Measurements from ENCODE around the gene NFIA.

DNA sequence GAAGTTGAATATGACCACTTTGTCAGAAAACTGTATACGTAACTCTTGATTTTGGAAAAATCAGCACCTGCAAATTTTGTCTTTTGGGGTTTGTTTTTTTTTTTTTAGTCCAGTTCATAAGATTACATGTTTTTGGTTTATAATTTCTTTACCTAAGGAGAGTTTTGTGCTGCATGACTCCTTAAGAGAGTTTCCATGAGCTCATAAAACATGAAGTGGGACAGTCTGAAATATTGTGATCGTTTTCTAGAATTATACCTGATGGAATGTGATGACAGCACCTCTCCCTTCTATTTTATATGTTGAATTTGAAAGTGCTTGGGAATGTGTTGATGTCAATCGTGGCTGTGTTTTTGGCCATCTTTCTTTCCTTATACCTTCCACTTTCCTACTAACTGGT is 158.5 kb downstream of the NFIA start:
- TF ChIP-seq, protein P1, sequence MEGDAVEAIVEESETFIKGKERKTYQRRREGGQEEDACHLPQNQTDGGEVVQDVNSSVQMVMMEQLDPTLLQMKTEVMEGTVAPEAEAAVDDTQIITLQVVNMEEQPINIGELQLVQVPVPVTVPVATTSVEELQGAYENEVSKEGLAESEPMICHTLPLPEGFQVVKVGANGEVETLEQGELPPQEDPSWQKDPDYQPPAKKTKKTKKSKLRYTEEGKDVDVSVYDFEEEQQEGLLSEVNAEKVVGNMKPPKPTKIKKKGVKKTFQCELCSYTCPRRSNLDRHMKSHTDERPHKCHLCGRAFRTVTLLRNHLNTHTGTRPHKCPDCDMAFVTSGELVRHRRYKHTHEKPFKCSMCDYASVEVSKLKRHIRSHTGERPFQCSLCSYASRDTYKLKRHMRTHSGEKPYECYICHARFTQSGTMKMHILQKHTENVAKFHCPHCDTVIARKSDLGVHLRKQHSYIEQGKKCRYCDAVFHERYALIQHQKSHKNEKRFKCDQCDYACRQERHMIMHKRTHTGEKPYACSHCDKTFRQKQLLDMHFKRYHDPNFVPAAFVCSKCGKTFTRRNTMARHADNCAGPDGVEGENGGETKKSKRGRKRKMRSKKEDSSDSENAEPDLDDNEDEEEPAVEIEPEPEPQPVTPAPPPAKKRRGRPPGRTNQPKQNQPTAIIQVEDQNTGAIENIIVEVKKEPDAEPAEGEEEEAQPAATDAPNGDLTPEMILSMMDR (IDR thresholded peaks at IDR 0.05) = no peak
- TF ChIP-seq POLR2A (IDR thresholded peaks at IDR 0.05) (no peak), POLR2AphosphoS5 (IDR thresholded peaks at IDR 0.05) (no peak)

Measured in prostate gland (tissue), 2 donors.